A549 (cell line): ENCODE measurements around the gene GRK3.

Experiments used
- EHF ChIP-seq: fragments of 250-450 bp; sonication (Bioruptor Pico); IDR thresholded peaks from 2 replicates; pipeline ENCODE4 v1.5.0; 2020; ENCODE audit warnings: mild to moderate bottlenecking
- RAD21 ChIP-seq, 2 experiments: fragments of >200 bp in 1 of 2; sonication (Bioruptor Twin) in 1 of 2; formaldehyde crosslinking in 1 of 2; IDR thresholded peaks in 1 of 2; conservative IDR thresholded peaks in 1 of 2; 2 replicates in 1 of 2; 3 replicates in 1 of 2; pipeline ENCODE4 v1.6.1; 2012 to 2018; ENCODE audit warnings: inconsistent platforms in 1 of 2

DNA sequence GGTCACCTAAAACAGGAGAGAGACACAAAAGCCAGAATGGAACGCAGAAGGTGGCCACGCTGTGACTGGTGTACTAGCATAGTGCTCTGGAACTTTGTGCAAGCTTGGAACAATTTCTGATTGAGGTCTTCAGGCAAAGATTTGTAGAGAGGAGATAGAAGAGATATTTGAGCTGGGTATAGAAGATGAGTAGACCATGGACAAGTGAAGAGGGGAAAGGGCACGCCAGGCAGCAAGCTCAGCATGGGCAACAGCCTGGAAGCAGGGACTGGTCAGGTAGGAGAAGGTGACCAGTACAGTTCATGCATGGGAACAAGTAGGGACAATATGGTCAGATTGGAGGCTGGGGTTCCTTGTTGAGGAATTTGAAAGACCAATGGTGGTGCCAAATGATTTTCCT is 201.9 kb downstream of the GRK3 start:
- TF ChIP-seq RAD21 (conservative IDR thresholded peaks at IDR 0.05 in 1 of 2, IDR thresholded peaks at IDR 0.05 in 1 of 2) (no peak), EHF (CRISPR knock-in tag) (no peak)
